Stimulated activated CD4-positive, alpha-beta T cell treated with anti-CD3 and anti-CD28 coated beads, TNF-alpha, amount 100 ng/mL, for 48 hours (primary cell): Measurements from ENCODE around the gene COL24A1.

Source experiments
- DNase-seq, 3 donors: peaks; one replicate each; pipeline ENCODE4 v3.0.0-alpha.2; 2020; ENCODE audit warnings: low read depth in 3 of 3

Gene COL24A1

GRCh38 chr1:86156566-86157455 lies at the start of gene COL24A1:
Gene COL24A1, minus strand, starts transcription at chr1:86156772. Its CDS starts 376 bp downstream, at chr1:86156396.
- no peak for DNase-seq

DNA sequence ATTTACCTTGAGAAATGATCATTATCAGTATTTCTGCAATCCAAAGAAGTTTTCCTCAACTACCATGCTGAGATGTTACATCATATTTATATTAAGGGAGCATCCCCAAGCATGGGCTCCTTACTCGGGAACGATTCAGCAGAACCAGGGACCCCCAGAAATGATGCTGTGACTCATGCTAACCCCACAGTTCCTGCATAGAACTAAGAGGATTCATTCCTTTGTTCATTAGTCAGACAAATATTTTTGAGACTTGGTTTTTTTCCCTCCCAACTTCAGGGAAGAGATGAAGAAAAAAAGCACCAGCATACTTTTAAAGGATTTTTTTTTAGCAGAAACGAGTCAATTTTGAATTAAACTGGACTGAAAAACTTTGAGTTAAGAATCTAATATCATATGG lies 49.2 kb upstream of the COL24A1 start:
- DNase-seq, result no peak

DNA sequence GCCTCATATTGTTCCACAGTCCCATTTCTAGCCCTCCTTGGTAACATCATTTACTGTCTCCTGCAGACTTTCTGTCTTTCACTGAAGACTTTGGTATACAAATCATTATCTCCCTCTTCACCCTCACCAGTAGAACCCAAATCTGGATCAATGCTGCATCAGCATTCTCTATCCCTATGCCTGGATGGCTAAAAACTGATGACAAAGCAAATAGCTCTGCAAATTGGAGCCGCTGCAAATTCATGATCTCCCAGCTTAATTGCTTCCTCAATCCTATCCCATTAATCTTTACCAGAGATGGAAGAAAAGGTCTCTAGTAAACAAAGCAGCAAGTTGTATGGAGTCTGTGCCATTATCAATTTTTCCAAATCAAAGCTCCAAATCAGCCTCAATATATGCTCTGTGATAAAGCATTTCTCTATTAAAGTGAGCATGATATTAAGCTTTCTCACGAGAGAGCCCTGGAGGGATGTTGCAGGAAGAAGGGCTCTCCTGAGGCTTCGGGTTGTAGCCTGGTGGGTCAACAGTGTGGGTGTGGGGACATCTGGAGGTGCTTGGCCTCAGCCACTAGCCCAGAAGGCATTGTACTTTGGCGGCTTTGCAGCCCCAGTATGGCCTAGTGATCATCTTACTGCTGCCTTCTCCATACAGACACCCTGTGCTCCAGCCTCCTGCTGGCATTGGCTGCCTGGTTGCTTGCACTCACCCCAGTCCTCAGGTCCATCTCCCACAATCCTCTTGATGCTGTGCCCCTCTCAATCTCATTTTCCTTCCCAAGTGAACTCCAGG lies 46.2 kb upstream of the COL24A1 start:
- DNase-seq, result no peak

- DNase-seq, result no peak
Observed at GRCh38 chr1:86201311-86201710, 44.7 kb upstream of the COL24A1 start.

- DNase-seq, result no peak
Observed at GRCh38 chr1:86200901-86201300, 44.3 kb upstream of the COL24A1 start.

- DNase-seq, result no peak
Observed at GRCh38 chr1:86197206-86197855, 40.8 kb upstream of the COL24A1 start.

DNA sequence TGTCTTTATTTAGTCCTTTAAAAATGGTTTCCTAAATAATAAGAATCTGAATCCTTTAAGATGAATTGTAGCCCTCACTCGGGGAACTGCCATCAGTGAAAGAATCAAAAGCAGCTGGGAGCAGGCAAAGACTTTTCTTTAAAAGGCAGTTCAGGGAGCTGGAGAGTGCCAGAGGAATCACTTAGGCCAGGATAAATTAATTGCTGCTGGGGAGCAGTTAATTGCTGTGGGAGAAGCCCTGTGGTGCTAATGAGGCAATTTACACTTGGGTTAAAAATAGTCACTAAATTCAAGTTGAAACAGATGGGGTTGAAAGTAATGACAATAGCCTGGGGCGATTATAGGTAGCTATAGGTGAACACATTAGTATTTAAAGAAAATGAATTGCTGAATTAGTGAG lies 38.7 kb upstream of the COL24A1 start:
- no peak for DNase-seq

- DNase-seq, result no peak
Observed at GRCh38 chr1:86194491-86195034, 38.0 kb upstream of the COL24A1 start.

DNA sequence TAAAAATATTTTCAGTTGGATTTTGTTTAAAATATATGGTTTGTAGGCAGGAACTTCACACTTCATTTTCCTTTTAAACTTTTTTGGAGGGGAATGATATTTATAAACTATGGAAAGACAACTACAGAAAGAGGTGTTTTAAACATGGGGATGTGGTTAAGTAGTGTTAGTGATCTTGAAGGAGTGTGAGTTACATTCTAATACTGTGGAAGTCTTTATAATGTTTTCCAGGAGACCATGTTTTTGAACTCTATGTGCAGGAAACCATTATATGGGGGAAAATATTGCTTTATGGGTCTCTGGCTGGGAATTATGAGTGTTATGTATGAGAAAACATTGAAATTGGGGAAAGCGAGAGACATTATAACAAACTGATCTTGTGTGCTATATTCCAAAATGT lies 35.8 kb upstream of the COL24A1 start:
- DNase-seq, result no peak

- no peak for DNase-seq
Observed at GRCh38 chr1:86191958-86192357, 35.4 kb upstream of the COL24A1 start.

DNA sequence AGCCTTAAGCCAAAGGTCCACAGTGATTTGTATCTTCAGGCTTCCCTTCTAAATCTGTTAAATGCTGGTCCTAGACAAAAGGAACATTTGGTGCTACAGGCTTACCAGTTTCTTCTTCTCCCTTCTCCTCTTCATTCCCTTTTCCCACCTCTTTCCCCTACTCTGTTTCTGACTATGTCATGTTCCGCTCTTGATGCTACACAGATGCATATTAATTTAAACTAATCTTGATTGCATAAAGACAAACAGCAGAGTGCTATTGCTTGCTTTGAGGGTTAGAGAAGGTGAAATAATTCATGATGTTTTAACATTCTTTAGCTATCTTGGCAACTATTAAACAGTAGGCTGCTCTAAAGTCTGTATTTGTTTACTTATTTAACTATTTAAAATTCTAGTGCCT lies 34.3 kb upstream of the COL24A1 start:
- DNase-seq, result no peak

- DNase-seq, result no peak
Observed at GRCh38 chr1:86184426-86184825, 27.9 kb upstream of the COL24A1 start.

GRCh38 chr1:86183810-86184209 lies 27.2 kb upstream of the COL24A1 start:
- DNase-seq, result no peak

GRCh38 chr1:86176226-86176625 lies 19.7 kb upstream of the COL24A1 start:
- no peak for DNase-seq

GRCh38 chr1:86175756-86176155 lies 19.2 kb upstream of the COL24A1 start:
- no peak for DNase-seq

DNA sequence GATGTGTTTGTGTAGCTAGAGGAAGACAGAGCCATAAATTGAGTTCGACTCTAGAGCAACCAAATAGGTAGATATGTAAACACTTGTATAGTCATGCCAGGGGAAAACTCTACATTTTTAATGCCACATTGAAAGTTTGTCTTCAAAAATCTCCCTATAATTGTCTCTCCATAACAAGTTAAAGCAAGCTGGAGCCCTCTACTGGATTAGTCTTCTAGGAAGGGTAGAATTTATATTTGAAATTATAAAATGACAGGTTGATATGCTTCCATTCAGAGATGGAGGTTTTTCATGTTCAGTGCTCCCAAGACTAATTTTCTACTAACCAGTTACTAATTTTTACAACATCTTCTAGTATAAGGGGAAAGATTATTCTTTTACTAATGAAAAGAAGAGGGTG lies 13.1 kb upstream of the COL24A1 start:
- DNase-seq, result no peak

DNA sequence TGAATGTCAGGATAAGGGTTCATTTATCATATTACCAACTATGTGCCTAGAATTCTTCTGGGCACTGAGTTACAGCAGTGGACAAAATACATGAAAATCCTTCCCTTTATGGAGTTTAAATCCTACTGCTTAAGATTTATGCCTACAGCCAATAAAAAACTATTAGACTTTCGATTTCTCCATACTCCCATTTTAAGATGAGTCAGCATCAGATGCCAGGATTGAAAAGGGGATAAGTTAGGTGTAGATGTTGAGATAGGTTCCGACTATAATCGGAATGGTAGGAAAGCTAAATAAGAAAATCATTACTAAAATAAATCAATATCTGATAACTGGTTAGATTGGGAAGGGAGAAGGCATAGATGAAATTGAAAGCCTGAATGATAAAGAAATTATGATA lies 3.2 kb upstream of the COL24A1 start:
- no peak for DNase-seq

DNA sequence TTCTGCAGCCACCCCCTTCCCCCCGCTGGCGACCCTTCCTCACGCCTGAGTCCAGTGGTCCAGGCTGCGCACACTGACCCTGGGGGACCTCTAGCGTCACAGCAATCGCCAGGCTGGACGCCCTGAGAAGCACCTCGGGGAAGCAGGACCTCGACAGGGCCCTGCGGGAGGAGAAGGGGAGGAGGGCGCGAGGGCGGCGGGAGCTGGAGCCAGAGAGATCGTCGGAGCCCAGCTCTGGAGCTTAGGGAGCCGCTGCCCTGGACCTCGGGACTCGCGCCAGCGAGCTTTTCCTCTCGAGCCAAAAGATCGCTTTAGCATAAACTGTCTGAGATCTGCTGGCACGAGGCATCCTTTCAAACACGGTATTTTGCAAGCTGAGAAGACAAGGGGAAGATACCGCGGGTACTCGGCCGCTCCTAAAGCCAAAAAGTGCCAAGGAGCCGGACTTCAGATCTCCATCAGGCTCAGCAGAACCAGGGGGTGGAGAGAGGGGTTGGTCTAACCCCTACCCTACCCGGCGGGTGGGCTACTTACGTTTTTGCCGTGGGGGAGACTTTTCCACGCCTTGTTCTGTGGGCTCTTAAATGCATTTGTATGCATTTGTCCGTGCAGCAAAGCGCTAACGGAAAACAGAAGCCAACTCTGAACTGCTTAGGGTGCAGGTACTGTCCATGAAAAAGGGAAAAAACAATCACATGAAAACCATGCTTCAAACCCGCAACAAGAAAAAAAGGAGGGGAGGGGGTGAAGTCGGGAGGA lies 586 bp downstream of the COL24A1 start:
- no peak for DNase-seq

DNA sequence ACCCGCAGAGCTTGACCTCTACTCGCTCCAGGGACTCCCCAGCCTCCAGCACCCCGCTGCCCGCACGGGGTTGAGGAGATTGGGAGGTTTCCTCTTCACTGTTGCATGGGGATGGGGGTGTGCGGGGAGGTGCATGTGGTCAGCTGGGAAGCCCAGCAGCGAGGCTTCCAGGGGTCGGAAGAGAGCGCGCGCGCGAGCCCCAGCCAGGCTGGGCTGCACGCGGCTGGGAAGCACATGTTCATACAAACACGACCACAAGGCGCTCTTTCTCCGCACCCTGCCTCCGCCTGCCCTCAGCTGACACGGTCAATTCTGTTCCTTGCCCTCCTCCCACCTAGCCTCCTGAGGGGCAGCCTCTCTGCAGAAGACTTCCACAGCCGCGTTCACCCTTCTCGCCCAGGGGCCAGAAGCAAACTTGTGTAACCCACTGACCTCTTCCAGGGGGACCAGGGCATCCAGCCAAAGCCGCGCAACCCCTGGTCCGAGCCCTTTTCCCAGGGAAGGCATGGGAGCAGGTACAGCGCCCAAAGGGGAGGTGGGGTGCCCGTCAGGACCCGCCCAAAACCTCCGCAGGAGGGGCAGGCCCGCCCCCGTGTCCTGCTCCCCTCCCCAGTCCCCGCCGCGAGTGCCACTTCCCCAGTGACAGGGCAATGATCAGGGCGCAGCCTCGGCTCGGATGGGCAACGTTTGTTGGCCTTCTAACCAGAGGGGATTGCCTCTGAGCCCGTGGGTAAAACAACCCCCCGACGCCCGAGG lies 1.3 kb downstream of the COL24A1 start:
- no peak for DNase-seq

DNA sequence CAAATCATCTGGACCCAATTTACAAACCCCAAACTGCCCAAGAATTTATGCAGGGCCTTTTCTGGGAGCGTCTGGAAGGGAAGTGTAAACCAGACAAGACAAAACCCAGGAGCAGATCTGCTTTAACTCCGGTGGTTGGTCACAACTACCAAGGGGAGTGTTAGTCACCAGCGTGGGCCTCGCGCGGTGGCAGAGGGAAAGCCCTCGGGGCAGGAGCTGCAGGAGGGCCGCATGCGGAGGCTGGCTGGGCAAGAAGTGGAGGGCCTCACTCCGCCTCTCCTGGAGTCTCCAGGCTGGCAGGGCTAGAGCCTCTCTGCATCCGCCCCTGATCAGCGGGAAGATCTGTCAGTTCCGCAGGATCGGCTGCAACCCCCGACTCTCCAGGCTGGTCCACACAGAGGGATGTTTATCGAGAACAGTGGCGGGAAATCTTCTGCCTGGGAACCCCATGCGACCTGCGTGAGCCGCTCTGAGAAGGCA lies 2.0 kb downstream of the COL24A1 start:
- DNase-seq, result no peak

DNA sequence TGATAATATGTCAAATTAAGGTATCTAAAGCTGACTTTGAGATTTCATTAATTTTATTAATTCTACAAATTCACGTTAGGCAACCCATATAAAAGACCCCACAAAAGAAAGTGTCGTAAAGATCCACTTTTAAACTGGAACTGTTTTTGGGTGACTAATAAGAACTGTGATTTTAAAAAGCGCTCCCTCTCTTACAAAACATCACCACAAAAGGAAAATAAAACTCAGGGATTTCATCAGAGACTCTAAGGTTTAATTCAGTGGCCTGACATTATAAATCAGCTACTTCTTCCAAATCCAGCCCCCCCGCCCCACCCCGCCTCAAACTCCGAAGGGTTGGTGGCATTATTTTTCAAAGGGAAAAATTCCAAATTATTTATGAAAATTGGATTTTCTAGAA lies 2.7 kb downstream of the COL24A1 start:
- DNase-seq, result no peak
